Activated naive CD4-positive, alpha-beta T cell treated with anti-CD3 and anti-CD28 coated beads for 36 hours (primary cell): ENCODE measurements around the gene ZFP1. TPM values are rescaled to one million over a fixed set of nuclear protein-coding genes. Genes with fewer than 3 reads are reported as not detected.

Experiments used
- CTCF ChIA-PET: fragments of 350-600 bp; sonication (Branson Sonifier 250); formaldehyde crosslinking; loops from one replicate; lab custom pipeline; 2021; ENCODE audit warnings: antibody characterized with exemption; lab: Charles Lee
- DNase-seq: peaks from one replicate; pipeline ENCODE4 v3.0.0-alpha.2; 2020
- H3K27ac Mint-ChIP-seq: one replicate; pipeline ENCODE4 v1.8.0; 2021; ENCODE audit warnings: mild to moderate bottlenecking, mixed read lengths
- H3K27me3 Mint-ChIP-seq: one replicate; pipeline ENCODE4 v1.8.0; 2021; ENCODE audit warnings: low read depth, mixed read lengths
- H3K36me3 Mint-ChIP-seq: one replicate; pipeline ENCODE4 v1.8.0; 2021; ENCODE audit warnings: low read depth, mixed read lengths
- H3K4me1 Mint-ChIP-seq: one replicate; pipeline ENCODE4 v1.8.0; 2021; ENCODE audit warnings: low read depth, mixed read lengths
- H3K4me3 Mint-ChIP-seq: one replicate; pipeline ENCODE4 v1.8.0; 2021; ENCODE audit warnings: mild to moderate bottlenecking, moderate library complexity, mixed read lengths
- H3K9me3 Mint-ChIP-seq: one replicate; pipeline ENCODE4 v1.8.0; 2021; ENCODE audit warnings: mixed read lengths
- intact Hi-C: fragments of 100-400 bp; cut with micrococcal nuclease; formaldehyde crosslinking; loops from one replicate; pipeline ENCODE4 v1.15.1; 2023
- total RNA-seq, 2 experiments: library from RNA; stranded (reverse); gene quantifications; one replicate each; pipeline ENCODE4 v1.2.3, GENCODE V29; 2021

Gene ZFP1
- 10 to 100 TPM; 20.2 to 20.9 TPM for total RNA-seq

DNA sequence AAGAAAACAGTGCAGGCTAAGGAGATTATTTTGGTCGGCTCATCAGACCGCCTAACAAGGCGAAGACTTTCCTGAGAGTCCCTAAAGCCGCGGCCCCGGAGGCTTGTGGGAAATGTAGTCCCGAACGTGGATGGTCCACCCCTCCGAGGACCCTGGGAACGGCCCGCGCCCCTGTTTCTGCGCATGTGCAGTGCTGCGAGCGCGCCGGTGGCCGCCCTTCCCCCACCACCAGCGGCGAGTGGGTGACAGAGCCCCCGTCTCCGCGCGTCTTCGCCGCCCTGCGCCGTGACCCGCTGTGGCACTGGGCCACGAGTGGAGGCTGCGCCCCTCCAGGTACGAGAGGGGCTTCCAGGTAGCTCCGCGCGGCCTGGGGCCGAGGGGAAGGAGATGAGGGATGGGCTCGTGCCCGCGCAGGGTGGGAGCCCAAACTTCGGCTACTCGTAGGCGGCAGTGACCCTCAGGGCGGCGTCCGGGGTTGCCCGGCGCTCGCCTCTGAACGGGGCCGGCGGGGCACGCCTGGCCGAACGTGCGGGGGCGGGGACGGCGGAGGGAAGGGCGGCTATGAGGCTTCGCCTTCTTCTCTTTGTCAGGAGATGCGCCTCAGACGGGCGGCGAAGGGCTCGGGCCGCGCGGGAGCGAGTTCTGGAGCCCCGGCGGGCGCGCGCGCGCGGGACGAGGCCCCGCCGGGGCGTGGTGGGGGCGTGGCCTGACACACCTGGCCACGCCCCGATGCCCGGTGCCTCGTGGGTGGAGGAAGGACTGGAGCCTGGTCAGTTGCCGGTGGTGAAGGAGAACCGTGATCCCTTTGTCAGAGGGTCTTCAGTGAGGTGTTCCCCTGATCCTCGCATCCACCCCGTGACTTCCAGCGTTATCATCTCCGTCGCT is at the start of gene ZFP1:
Gene ZFP1 (plus strand): TSS at position 214 of the 885 bp plus-strand sequence. CDS start 4,428 bp downstream, outside the sequence.
- CTCF ChIA-PET = no interaction called here
- Mint-ChIP-seq H3K4me3 (peak within 1 kb of the TSS; percentile 80), H3K36me3 (peaks cover 31% of the 10 kb centered on the region), H3K4me1 (peaks cover 37% of the 10 kb centered on the region), H3K27me3 (no peaks in the 10 kb centered on the region), H3K9me3 (peaks cover 23% of the 10 kb centered on the region), H3K27ac (peak within 1 kb of the TSS; percentile 73)
- intact Hi-C loops = loop anchor here (1.0 to 10.0 kb wide), 11 partner anchors 37 to 482 kb away; partner anchors contain the start of genes ADAT1, CFDP1, MLKL and RFWD3
- peak; percentile 97 for DNase-seq

DNA sequence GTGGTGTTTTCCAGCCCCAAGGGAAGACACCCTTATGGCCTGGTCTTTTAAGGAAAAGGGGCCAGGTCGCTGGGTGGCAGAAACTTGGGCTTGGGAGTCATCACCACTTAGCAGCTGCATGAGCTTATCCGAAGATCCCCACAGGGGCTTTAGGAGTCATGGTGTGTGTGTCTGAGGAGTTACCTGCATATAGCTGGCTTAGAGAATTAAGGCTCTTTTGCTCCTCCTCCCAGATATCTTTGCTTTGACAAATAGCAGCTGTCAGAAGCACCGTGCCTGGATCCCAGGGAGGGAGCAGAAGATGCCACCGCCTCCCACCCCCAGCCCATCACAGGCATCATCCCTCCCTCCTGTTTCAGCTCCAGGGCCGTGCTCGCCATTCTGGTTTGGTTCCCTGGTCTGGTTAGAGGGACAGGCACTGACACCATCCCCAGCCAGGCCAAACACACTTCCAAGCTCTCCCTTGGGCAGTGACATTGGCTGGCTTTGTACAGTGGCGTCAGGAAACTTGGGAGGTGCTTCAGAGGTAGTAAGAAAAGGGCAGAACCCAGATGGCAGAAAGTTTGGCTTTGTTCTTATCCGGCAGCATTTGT is 49.2 kb upstream of the ZFP1 start:
- CTCF ChIA-PET = interaction anchor here (0.8 to 5.7 kb wide), 5 partner anchors 12 to 110 kb away, joined by 3 to 65 read pairs (median 7); partner anchors contain the start of gene ZNRF1
- peaks cover 2% of the 10 kb centered on the region for H3K36me3 Mint-ChIP-seq
- H3K9me3 Mint-ChIP-seq = no peaks in the 10 kb centered on the region
- H3K27ac Mint-ChIP-seq = peak overlapping the region; percentile 83
- DNase-seq = no peak
- peaks cover 39% of the 10 kb centered on the region for H3K4me1 Mint-ChIP-seq
- no peak overlapping the region for H3K4me3 Mint-ChIP-seq
- intact Hi-C loops = loop anchor here (1.0 to 2.0 kb wide), 2 partner anchors 34 to 100 kb away; partner anchors contain the start of gene ZNRF1
- no peaks in the 10 kb centered on the region for H3K27me3 Mint-ChIP-seq

DNA sequence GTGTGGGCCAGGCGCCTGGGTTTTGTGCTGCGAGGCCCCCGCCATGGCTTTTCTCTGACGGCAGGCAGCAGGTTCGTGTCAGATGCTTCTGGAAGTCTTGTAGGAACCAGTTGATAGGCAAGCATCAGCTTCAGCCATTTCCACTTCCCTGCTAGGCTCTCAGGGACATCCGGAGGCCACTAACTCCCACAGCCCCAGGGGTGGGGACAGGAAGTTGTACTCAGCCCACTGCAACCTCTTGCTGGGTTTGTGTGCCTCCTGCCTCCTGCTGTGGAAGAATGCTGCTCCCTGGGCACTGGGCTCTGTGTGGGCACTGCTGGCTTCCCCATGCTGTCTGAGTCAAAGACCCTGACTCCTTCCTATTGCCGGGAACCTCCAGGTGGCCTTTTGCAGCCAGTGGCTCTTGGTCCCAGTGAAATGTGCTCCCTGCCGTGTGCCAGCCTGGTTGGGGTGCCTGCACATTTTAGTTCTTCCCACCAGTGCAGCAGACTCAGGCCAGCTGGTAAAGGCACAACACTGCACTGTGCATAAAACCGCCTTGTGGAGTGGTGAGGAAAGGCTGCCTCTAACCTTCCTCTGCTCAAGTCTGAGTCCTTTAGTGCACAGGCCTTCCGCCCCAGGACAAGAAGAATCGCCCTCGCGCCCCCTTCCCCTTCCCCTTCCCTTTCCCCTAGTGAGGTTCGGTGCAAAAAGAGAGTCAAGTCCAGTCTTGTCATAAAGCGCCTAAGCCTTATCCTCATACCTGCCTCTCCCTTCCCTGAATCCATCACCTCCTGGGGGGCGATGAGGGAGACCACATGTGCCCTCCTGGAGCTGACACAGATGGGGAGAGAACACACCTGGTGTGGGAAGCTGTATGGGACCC is 48.4 kb upstream of the ZFP1 start:
- Mint-ChIP-seq H3K9me3 (no peaks in the 10 kb centered on the region), H3K27ac (peak overlapping the region; percentile 68), H3K4me3 (no peak overlapping the region), H3K36me3 (peaks cover 4% of the 10 kb centered on the region), H3K4me1 (peaks cover 39% of the 10 kb centered on the region), H3K27me3 (no peaks in the 10 kb centered on the region)
- DNase-seq = peak; percentile 74
- intact Hi-C loops = loop anchor here (1.0 to 2.0 kb wide), 2 partner anchors 35 to 101 kb away; partner anchors contain the start of gene ZNRF1
- CTCF ChIA-PET = interaction anchor here (0.8 to 5.7 kb wide), 3 partner anchors 11 to 111 kb away, joined by 7 to 65 read pairs (median 10); partner anchors contain the start of gene ZNRF1

DNA sequence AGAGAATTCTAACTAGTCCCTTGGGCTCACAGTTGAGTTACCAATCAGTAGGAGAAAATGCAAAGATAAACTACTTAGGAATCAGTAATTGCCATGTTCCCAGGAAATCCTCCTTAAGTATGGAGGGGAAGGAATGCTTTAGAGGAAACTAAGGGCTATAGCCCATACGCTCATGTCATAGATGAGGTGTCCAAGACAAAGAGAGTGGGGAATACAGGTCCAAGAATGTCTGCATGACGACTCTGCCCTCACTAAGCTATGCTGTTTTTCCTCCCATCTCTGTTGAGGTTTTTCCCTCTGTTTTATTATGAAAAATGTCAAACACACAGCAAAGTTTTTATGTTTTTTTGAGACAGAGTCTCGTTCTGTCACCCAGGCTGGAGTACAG is 47.7 kb upstream of the ZFP1 start:
- intact Hi-C loops = no loop called here
- CTCF ChIA-PET = interaction anchor here (5.7 kb wide), 1 partner anchor 10 kb away, joined by 65 read pairs; no protein-coding TSS in a partner anchor
- H3K9me3 Mint-ChIP-seq = no peaks in the 10 kb centered on the region
- H3K36me3 Mint-ChIP-seq = peaks cover 4% of the 10 kb centered on the region
- H3K4me3 Mint-ChIP-seq = no peak overlapping the region
- no peak for DNase-seq
- H3K27ac Mint-ChIP-seq = no peak overlapping the region
- H3K4me1 Mint-ChIP-seq = peaks cover 39% of the 10 kb centered on the region
- H3K27me3 Mint-ChIP-seq = no peaks in the 10 kb centered on the region

DNA sequence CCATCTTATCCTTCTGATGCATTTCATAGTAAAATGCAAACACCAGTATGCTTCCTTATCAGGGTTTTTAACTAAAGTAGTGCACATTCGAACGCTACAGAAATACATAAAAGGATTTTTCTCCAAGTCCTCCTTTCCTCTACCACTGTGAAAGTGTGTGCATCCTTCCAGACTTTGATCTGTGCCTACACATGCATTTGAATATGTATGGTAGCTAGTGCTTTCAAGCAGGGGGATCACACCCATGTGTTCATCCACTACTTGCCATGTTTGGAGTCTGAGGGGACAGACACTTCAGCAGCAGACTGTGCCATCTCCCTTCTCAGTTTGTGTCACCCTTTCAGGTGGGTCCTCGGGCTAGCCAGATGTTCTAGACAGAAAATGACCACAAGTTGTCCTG is 46.7 kb upstream of the ZFP1 start:
- no peak overlapping the region for H3K4me3 Mint-ChIP-seq
- intact Hi-C loops = no loop called here
- peaks cover 6% of the 10 kb centered on the region for H3K36me3 Mint-ChIP-seq
- no peaks in the 10 kb centered on the region for H3K27me3 Mint-ChIP-seq
- no peak for DNase-seq
- no peak overlapping the region for H3K27ac Mint-ChIP-seq
- H3K9me3 Mint-ChIP-seq = no peaks in the 10 kb centered on the region
- CTCF ChIA-PET = interaction anchor here (2.1 kb wide), 1 partner anchor 9 kb away, joined by 10 read pairs; no protein-coding TSS in a partner anchor
- H3K4me1 Mint-ChIP-seq = peaks cover 35% of the 10 kb centered on the region

DNA sequence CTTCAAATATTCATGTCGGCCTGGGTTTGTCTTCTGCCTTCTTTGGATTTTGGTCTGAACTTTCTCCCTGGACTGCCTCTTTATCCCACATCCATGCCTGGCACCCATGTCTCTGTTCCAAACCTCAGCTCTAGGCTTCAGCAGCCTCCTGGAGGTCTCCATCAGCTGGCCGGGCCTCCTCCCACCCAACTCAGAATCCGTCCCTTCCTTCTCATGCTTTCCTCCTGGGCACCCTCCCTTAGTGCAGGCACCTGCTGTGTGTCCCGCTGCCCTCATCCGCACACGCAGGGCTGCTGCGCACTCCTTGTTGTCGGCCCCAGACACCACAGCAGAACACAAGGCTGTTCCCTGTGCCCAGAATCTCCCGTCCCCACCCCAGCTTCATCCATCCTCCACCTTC is 45.7 kb upstream of the ZFP1 start:
- Mint-ChIP-seq H3K4me3 (no peak overlapping the region), H3K27ac (no peak overlapping the region), H3K9me3 (no peaks in the 10 kb centered on the region), H3K36me3 (peaks cover 4% of the 10 kb centered on the region), H3K27me3 (no peaks in the 10 kb centered on the region), H3K4me1 (peaks cover 35% of the 10 kb centered on the region)
- DNase-seq = no peak
- CTCF ChIA-PET = interaction anchor here (0.6 to 2.1 kb wide), 2 partner anchors 8 to 679 kb away, joined by 7 to 10 read pairs; no protein-coding TSS in a partner anchor
- intact Hi-C loops = no loop called here

DNA sequence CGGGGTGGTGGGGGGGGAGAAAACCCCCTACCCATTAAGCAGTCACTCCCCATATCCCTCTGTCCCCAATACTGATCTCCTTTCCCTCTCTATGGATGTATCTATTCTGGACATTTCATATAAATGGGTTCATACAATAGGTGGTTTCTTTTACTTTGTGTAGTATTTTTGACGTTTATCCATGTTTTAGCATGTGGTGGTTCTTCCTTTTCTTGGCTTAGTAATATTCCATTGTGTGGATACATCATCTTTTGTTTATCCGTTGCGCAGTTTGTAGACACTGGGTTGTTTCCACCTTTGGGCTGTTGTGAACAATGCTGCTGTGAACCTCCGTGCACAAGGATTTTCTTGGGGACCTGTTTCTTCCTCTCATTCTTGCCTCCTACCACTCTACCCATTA is 44.3 kb upstream of the ZFP1 start:
- CTCF ChIA-PET = no interaction called here
- DNase-seq = no peak
- H3K27ac Mint-ChIP-seq = no peak overlapping the region
- no peaks in the 10 kb centered on the region for H3K9me3 Mint-ChIP-seq
- no peaks in the 10 kb centered on the region for H3K27me3 Mint-ChIP-seq
- H3K4me1 Mint-ChIP-seq = peaks cover 34% of the 10 kb centered on the region
- intact Hi-C loops = no loop called here
- H3K4me3 Mint-ChIP-seq = no peak overlapping the region
- peaks cover 4% of the 10 kb centered on the region for H3K36me3 Mint-ChIP-seq

DNA sequence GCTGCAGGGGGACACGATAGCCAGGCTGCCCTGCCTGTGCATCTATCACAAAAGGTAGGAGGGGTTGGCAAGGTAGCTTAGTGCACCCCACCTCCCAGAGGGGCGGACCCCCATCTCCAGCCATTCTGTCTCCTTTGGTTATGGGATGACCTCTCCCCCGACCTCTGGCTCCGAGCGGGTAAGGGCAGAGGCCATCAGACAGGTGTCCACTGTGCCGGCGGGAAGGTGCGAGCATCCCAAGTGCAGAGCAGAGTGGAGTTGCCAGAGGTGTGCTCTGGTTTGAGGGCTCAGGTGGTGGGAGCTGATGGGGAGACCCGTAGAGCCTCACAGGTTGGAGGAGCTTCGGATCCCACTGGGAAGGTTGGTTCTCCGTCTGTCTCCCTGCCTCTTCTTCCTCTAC is 43.5 kb upstream of the ZFP1 start:
- CTCF ChIA-PET = interaction anchor here (0.6 to 1.5 kb wide), 2 partner anchors 33 to 309 kb away, joined by 3 to 6 read pairs; no protein-coding TSS in a partner anchor
- Mint-ChIP-seq H3K9me3 (no peaks in the 10 kb centered on the region), H3K4me3 (no peak overlapping the region), H3K4me1 (peaks cover 34% of the 10 kb centered on the region), H3K27me3 (no peaks in the 10 kb centered on the region), H3K36me3 (peaks cover 4% of the 10 kb centered on the region), H3K27ac (no peak overlapping the region)
- intact Hi-C loops = no loop called here
- DNase-seq = no peak

DNA sequence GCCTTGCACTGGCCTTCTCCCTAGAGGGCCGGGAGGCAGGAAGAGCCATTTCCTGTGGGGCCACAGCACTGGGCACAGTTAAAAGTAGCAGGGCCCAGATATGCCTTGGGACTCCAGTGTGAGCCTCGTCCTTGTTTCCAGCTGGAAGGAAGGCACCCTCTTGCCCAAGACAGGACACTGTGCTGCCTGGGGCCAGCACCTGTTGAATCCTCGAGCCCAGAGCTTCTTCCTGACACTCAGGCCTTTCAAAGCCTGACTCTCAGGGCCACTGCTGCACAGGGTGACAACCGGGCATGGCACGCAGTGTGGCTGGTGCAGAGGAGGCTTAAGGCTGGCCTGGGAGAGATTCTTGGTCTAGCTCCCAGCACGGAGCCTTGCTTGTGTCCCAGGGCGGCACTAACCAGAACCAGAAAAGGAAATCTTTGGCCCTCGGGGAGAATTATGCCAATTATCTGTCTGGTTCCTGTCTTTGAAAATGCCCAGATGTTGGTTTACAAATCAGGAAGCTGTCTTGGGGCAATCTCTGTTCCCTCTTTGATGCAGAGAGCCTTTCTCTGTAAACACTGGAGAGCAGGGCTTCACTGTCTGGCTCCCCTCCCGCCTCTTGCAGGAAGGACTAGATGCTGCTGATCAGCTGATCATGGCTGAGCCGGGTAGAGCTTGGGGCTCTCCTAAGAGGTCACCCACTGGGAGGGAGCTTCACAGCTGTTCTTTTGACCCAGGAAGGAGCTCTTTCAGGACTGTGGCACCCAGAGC is 42.8 kb upstream of the ZFP1 start:
- Mint-ChIP-seq H3K4me3 (no peak overlapping the region), H3K36me3 (peaks cover 4% of the 10 kb centered on the region), H3K27ac (no peak overlapping the region), H3K27me3 (no peaks in the 10 kb centered on the region), H3K9me3 (no peaks in the 10 kb centered on the region), H3K4me1 (peaks cover 34% of the 10 kb centered on the region)
- DNase-seq = no peak
- CTCF ChIA-PET = interaction anchor here (1.5 kb wide), 1 partner anchor 34 kb away, joined by 3 read pairs; no protein-coding TSS in a partner anchor
- intact Hi-C loops = no loop called here

DNA sequence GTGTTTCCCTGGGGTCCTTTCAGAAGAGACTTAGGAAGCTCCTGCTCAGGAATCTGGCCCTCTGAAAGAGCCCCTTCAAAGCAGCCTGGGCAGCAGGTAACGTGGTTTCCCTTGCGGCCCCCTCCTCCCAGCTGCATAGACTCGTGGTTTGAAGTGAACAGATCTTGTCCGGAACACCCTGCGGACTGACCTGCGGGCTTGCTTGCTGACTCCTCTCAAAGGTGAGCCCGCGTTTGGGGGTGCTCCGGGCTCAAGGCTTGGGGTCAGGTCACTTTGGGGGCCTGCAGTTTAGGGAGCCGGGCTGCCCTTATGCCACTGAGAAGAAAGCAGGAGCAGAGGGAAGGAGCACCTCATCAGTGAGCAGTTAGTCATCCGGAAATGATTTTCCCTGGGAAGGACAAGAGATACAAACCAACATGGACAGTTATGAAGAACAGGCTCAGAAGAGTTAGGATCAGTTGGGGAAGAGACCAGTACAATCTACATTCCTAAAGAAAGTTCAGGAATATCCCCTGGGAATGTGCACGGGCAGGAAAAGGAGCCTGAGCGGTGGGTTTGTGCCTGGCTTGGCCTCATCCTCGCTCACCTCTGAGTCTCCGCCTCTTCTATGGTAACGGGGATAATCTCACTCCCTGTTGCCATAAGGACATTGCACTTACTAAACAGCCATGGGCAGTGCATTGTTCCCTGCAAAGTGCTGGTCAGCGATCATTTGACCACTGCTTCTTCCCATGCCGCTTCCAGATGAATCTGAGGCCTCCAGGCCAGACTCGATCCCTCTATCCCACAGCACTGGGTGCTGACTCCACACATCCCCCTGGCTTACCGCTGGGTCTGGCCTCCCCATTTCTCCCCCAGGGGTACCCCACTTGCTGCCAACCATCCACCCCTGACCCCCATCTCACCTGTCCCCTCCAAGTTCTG is 41.7 kb upstream of the ZFP1 start:
- Mint-ChIP-seq H3K4me3 (no peak overlapping the region), H3K27me3 (peaks cover under 1% of the 10 kb centered on the region), H3K4me1 (peaks cover 42% of the 10 kb centered on the region), H3K9me3 (no peaks in the 10 kb centered on the region), H3K36me3 (peaks cover 4% of the 10 kb centered on the region), H3K27ac (no peak overlapping the region)
- CTCF ChIA-PET = interaction anchor here (1.5 kb wide), 1 partner anchor 35 kb away, joined by 3 read pairs; no protein-coding TSS in a partner anchor
- intact Hi-C loops = no loop called here
- no peak for DNase-seq
